ENCODE data around the gene PURB.

DNA sequence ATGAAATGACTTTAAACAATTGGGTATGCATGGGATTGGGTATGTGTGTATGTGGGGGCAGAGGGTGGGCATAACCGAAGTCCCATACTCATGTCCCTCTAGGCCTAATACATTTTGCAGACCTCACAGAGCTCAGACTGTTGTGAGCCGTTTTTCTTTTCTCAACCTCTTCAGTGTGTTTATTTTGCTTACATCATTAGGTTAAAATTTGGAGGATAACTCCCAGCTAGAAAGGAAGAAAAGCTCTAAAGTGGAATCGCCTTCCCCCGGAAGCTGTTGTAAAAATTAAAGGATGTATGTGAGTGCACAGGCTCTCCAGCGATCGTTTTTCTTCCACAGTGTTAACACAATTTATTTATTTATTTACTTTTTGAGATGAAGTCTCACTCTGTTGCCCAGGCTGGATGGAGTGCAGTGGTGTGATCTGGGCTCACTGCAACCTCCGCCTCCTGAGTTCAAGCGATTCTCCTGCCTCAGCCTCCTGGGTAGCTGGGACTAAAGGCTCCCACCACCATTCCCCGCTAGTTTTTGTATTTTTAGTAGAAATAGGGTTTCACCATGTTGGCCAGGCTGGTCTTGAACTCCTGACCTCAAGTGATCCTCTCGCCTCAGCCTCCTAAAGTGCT, 36.0 kb downstream of the PURB start:
- TF ChIP-seq POLR2AphosphoS5 (IDR thresholded peaks at IDR 0.05; ENCODE audit: low read depth, low read length) (no peak), EP300 (IDR thresholded peaks at IDR 0.05; ENCODE audit: borderline replicate concordance in 1 of 2, low read depth in 1 of 2, low read length in 1 of 2) (no peak), RCOR1 (IDR thresholded peaks at IDR 0.05; ENCODE audit: low read length) (no peak), GATA2 (CRISPR knock-in tag; IDR thresholded peaks at IDR 0.05) (no peak), TAF1 (IDR thresholded peaks at IDR 0.05; ENCODE audit: borderline replicate concordance, low read depth, low read length) (no peak), SIN3A (IDR thresholded peaks at IDR 0.05; ENCODE audit: borderline replicate concordance, low read depth, low read length) (no peak), RAD21 (IDR thresholded peaks at IDR 0.05; ENCODE audit: low read length) (no peak), FOXJ3 (CRISPR knock-in tag; IDR thresholded peaks at IDR 0.05) (no peak), MXI1 (IDR thresholded peaks at IDR 0.05; ENCODE audit: low read depth, low read length) (no peak), EZH2phosphoT487 (IDR thresholded peaks at IDR 0.05; ENCODE audit: borderline replicate concordance, low read depth) (no peak)
- TF ChIP-seq, protein P1, sequence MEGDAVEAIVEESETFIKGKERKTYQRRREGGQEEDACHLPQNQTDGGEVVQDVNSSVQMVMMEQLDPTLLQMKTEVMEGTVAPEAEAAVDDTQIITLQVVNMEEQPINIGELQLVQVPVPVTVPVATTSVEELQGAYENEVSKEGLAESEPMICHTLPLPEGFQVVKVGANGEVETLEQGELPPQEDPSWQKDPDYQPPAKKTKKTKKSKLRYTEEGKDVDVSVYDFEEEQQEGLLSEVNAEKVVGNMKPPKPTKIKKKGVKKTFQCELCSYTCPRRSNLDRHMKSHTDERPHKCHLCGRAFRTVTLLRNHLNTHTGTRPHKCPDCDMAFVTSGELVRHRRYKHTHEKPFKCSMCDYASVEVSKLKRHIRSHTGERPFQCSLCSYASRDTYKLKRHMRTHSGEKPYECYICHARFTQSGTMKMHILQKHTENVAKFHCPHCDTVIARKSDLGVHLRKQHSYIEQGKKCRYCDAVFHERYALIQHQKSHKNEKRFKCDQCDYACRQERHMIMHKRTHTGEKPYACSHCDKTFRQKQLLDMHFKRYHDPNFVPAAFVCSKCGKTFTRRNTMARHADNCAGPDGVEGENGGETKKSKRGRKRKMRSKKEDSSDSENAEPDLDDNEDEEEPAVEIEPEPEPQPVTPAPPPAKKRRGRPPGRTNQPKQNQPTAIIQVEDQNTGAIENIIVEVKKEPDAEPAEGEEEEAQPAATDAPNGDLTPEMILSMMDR (IDR thresholded peaks at IDR 0.05) = no peak
- TF ChIP-seq, protein P2, sequence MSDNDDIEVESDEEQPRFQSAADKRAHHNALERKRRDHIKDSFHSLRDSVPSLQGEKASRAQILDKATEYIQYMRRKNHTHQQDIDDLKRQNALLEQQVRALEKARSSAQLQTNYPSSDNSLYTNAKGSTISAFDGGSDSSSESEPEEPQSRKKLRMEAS (IDR thresholded peaks at IDR 0.05; ENCODE audit: low read depth) = no peak
- TF ChIP-seq, protein P3, sequence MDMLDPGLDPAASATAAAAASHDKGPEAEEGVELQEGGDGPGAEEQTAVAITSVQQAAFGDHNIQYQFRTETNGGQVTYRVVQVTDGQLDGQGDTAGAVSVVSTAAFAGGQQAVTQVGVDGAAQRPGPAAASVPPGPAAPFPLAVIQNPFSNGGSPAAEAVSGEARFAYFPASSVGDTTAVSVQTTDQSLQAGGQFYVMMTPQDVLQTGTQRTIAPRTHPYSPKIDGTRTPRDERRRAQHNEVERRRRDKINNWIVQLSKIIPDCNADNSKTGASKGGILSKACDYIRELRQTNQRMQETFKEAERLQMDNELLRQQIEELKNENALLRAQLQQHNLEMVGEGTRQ (IDR thresholded peaks at IDR 0.05; ENCODE audit: borderline replicate concordance, low read depth, low read length) = no peak
- TF ChIP-seq, protein P4, sequence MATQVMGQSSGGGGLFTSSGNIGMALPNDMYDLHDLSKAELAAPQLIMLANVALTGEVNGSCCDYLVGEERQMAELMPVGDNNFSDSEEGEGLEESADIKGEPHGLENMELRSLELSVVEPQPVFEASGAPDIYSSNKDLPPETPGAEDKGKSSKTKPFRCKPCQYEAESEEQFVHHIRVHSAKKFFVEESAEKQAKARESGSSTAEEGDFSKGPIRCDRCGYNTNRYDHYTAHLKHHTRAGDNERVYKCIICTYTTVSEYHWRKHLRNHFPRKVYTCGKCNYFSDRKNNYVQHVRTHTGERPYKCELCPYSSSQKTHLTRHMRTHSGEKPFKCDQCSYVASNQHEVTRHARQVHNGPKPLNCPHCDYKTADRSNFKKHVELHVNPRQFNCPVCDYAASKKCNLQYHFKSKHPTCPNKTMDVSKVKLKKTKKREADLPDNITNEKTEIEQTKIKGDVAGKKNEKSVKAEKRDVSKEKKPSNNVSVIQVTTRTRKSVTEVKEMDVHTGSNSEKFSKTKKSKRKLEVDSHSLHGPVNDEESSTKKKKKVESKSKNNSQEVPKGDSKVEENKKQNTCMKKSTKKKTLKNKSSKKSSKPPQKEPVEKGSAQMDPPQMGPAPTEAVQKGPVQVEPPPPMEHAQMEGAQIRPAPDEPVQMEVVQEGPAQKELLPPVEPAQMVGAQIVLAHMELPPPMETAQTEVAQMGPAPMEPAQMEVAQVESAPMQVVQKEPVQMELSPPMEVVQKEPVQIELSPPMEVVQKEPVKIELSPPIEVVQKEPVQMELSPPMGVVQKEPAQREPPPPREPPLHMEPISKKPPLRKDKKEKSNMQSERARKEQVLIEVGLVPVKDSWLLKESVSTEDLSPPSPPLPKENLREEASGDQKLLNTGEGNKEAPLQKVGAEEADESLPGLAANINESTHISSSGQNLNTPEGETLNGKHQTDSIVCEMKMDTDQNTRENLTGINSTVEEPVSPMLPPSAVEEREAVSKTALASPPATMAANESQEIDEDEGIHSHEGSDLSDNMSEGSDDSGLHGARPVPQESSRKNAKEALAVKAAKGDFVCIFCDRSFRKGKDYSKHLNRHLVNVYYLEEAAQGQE (IDR thresholded peaks at IDR 0.05; ENCODE audit: low read depth, low read length) = no peak

Measured in SK-N-SH (cell line).